ENCODE data around the gene UNC5A.

UNC5A gene

GRCh38 chr5:176814313-176814685 is 3.9 kb downstream of the UNC5A start:
- Histone ChIP-seq H3K27ac (no peak overlapping the region), H3K36me3 (ENCODE audit: insufficient read depth, low read length) (no peaks in the 10 kb centered on the region), H3K4me3 (no peak overlapping the region), H3K9ac (ENCODE audit: insufficient read length) (no peak overlapping the region), H3K9me3 (ENCODE audit: low read depth, low read length) (no peaks in the 10 kb centered on the region)
- no peak for DNase-seq (ENCODE audit: low read depth, low spot score)
- TF ChIP-seq EZH2 (IDR thresholded peaks at IDR 0.05) (no peak), POLR2AphosphoS5 (IDR thresholded peaks at IDR 0.05; ENCODE audit: borderline replicate concordance, low read depth, low read length) (no peak), FOXP2 (optimal IDR thresholded peaks at IDR 0.05; ENCODE audit: control extremely low read depth, extremely low read length, insufficient read depth) (no peak)

DNA sequence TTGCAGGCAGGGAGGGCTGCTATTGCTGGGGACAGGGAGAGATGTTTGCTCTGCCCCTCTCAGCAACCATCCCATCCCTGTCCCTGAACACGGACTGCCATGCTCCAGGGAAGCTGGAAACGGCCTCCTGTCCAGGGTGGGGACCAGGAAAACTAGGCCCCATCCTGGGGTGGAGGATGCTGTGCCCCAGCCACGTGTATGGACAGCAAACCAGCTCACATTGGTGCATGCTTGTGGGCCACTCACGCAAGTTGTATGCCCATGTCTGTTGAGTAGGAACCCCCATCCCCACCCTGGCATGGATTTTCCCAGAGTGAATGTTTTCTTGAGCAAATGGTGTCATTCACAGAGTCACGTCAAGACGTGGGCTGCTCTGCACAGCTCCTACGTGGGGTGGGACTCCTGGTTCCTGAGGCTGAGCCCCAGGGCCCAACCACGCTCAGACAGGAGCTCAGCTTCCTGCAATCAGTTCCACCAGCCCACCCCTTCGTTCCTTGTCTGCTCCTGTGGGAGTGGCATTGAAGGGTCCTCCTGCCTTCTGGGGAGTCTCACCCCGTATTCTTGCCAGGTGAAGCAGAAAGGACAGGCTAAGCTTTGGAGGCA is 4.6 kb downstream of the UNC5A start:
- Histone ChIP-seq H3K36me3 (ENCODE audit: insufficient read depth, low read length) (no peaks in the 10 kb centered on the region), H3K9me3 (ENCODE audit: low read depth, low read length) (no peaks in the 10 kb centered on the region), H3K27ac (no peak overlapping the region), H3K4me3 (no peak overlapping the region), H3K9ac (ENCODE audit: insufficient read length) (no peak overlapping the region)
- TF ChIP-seq EZH2 (IDR thresholded peaks at IDR 0.05) (no peak), FOXP2 (optimal IDR thresholded peaks at IDR 0.05; ENCODE audit: control extremely low read depth, extremely low read length, insufficient read depth) (no peak)
- DNase-seq (ENCODE audit: low read depth, low spot score) = no peak

GRCh38 chr5:176816043-176816745 is 5.8 kb downstream of the UNC5A start:
- Histone ChIP-seq H3K9me3 (ENCODE audit: low read depth, low read length) (no peaks in the 10 kb centered on the region), H3K36me3 (ENCODE audit: insufficient read depth, low read length) (no peaks in the 10 kb centered on the region), H3K27ac (no peak overlapping the region), H3K4me3 (no peak overlapping the region), H3K9ac (ENCODE audit: insufficient read length) (no peak overlapping the region)
- TF ChIP-seq EZH2 (IDR thresholded peaks at IDR 0.05) (no peak), FOXP2 (optimal IDR thresholded peaks at IDR 0.05; ENCODE audit: control extremely low read depth, extremely low read length, insufficient read depth) (no peak), POLR2AphosphoS5 (IDR thresholded peaks at IDR 0.05; ENCODE audit: borderline replicate concordance, low read depth, low read length) (no peak)
- no peak for DNase-seq (ENCODE audit: low read depth, low spot score)

GRCh38 chr5:176816791-176817347 is 6.5 kb downstream of the UNC5A start:
- no peaks in the 10 kb centered on the region for H3K9me3 ChIP-seq (ENCODE audit: low read depth, low read length)
- no peak overlapping the region for H3K9ac ChIP-seq (ENCODE audit: insufficient read length)
- no peak for DNase-seq (ENCODE audit: low read depth, low spot score)
- no peaks in the 10 kb centered on the region for H3K36me3 ChIP-seq (ENCODE audit: insufficient read depth, low read length)
- no peak overlapping the region for H3K27ac ChIP-seq
- H3K4me3 ChIP-seq = no peak overlapping the region
- no peak for TF ChIP-seq FOXP2 (optimal IDR thresholded peaks at IDR 0.05; ENCODE audit: control extremely low read depth, extremely low read length, insufficient read depth)
- TF ChIP-seq EZH2 (IDR thresholded peaks at IDR 0.05) = no peak
- TF ChIP-seq POLR2AphosphoS5 (IDR thresholded peaks at IDR 0.05; ENCODE audit: borderline replicate concordance, low read depth, low read length) = no peak

GRCh38 chr5:176817369-176817840 is 7.0 kb downstream of the UNC5A start:
- Histone ChIP-seq H3K9me3 (ENCODE audit: low read depth, low read length) (no peaks in the 10 kb centered on the region), H3K9ac (ENCODE audit: insufficient read length) (no peak overlapping the region), H3K4me3 (peak overlapping the region; percentile 76), H3K36me3 (ENCODE audit: insufficient read depth, low read length) (no peaks in the 10 kb centered on the region), H3K27ac (no peak overlapping the region)
- TF ChIP-seq POLR2AphosphoS5 (IDR thresholded peaks at IDR 0.05; ENCODE audit: borderline replicate concordance, low read depth, low read length) (no peak), EZH2 (IDR thresholded peaks at IDR 0.05) (no peak), FOXP2 (optimal IDR thresholded peaks at IDR 0.05; ENCODE audit: control extremely low read depth, extremely low read length, insufficient read depth) (no peak)
- DNase-seq (ENCODE audit: low read depth, low spot score) = no peak

DNA sequence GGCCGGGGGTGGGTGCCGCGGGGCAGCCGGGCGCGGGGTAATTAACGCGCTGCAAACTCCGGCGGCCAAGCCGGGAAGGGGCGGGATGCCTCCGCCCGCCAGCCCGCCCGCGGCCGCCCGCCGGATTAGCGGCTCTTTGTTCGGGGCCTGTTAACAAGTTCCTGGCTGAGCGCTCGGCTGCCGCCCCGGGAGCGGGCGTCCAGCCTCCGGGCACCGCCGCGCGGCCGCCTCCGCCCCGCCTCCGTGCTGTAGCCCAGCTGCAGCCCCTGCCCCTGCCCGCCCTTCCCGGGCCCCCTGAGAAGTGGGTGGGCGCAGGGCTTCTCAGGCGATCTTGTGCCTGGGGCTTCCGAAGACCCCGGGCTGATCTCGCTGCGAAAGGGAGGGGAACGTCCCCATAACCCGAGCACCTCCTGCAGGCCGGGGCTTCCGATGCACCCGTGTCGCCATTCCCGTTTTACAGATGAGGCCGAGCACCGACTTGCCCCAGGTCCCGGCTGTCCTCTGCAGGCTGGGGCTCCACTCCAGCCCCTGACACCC is 7.5 kb downstream of the UNC5A start:
- H3K9me3 ChIP-seq (ENCODE audit: low read depth, low read length) = no peaks in the 10 kb centered on the region
- H3K27ac ChIP-seq = no peak overlapping the region
- H3K36me3 ChIP-seq (ENCODE audit: insufficient read depth, low read length) = no peaks in the 10 kb centered on the region
- H3K4me3 ChIP-seq = peak overlapping the region; percentile 76
- H3K9ac ChIP-seq (ENCODE audit: insufficient read length) = no peak overlapping the region
- DNase-seq (ENCODE audit: low read depth, low spot score) = no peak
- TF ChIP-seq FOXP2 (optimal IDR thresholded peaks at IDR 0.05; ENCODE audit: control extremely low read depth, extremely low read length, insufficient read depth) = no peak
- no peak for TF ChIP-seq POLR2AphosphoS5 (IDR thresholded peaks at IDR 0.05; ENCODE audit: borderline replicate concordance, low read depth, low read length)
- TF ChIP-seq EZH2 (IDR thresholded peaks at IDR 0.05) = no peak

GRCh38 chr5:176818391-176819098 is 8.2 kb downstream of the UNC5A start:
- no peaks in the 10 kb centered on the region for H3K36me3 ChIP-seq (ENCODE audit: insufficient read depth, low read length)
- H3K4me3 ChIP-seq = peak overlapping the region; percentile 76
- no peak overlapping the region for H3K9ac ChIP-seq (ENCODE audit: insufficient read length)
- DNase-seq (ENCODE audit: low read depth, low spot score) = no peak
- H3K27ac ChIP-seq = no peak overlapping the region
- TF ChIP-seq POLR2AphosphoS5 (IDR thresholded peaks at IDR 0.05; ENCODE audit: borderline replicate concordance, low read depth, low read length) (no peak), FOXP2 (optimal IDR thresholded peaks at IDR 0.05; ENCODE audit: control extremely low read depth, extremely low read length, insufficient read depth) (no peak), EZH2 (IDR thresholded peaks at IDR 0.05) (no peak)
- no peaks in the 10 kb centered on the region for H3K9me3 ChIP-seq (ENCODE audit: low read depth, low read length)

DNA sequence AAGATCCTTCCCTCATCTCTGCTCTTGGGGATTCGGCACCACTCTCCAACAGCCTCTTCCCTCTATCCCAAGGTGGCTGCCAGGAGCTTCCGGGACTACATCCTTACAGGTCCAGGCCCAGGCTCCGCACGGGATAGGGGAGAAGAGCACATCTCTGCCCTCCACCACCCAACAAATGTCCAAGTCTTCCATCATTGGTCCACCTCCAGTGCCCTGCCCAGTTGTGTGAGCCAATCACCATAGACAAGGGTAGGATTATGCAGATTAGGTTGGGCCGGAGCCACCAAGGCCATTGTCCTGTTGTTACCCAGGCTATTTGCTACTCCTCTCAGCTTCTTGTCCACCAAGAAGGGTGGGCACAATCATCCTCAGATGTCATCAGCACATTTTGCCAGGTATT is 9.1 kb downstream of the UNC5A start:
- no peak for DNase-seq (ENCODE audit: low read depth, low spot score)
- Histone ChIP-seq H3K4me3 (no peak overlapping the region), H3K27ac (no peak overlapping the region), H3K9ac (ENCODE audit: insufficient read length) (no peak overlapping the region), H3K9me3 (ENCODE audit: low read depth, low read length) (no peaks in the 10 kb centered on the region), H3K36me3 (ENCODE audit: insufficient read depth, low read length) (no peaks in the 10 kb centered on the region)
- no peak for TF ChIP-seq EZH2 (IDR thresholded peaks at IDR 0.05)
- TF ChIP-seq POLR2AphosphoS5 (IDR thresholded peaks at IDR 0.05; ENCODE audit: borderline replicate concordance, low read depth, low read length) = no peak
- TF ChIP-seq FOXP2 (optimal IDR thresholded peaks at IDR 0.05; ENCODE audit: control extremely low read depth, extremely low read length, insufficient read depth) = no peak

Measured in SK-N-MC (cell line).